RCC 7860 (cell line): ENCODE results near the gene CHAD.

Source experiments
- DNase-seq: peaks from one replicate; pipeline ENCODE4 v3.0.0-alpha.2; 2015; ENCODE audit warnings: low spot score
- FAIRE-seq: peaks from 2 replicates; lab custom pipeline; 2012; peaks lifted over from hg19 to GRCh38; lab: Jason Lieb, UNC

Gene CHAD

GRCh38 chr17:50495217-50495823, 26.6 kb upstream of the CHAD start:
- no peak for DNase-seq
- no peak for FAIRE-seq

GRCh38 chr17:50493744-50494143, 25.1 kb upstream of the CHAD start:
- DNase-seq (no peak), FAIRE-seq (no peak)

- DNase-seq (no peak), FAIRE-seq (no peak)
Observed at GRCh38 chr17:50492214-50492613, 23.5 kb upstream of the CHAD start.

- FAIRE-seq (no peak), DNase-seq (no peak)
Observed at GRCh38 chr17:50491505-50491904, 22.8 kb upstream of the CHAD start.

GRCh38 chr17:50488880-50489279, 20.2 kb upstream of the CHAD start:
- FAIRE-seq (no peak), DNase-seq (no peak)

- DNase-seq, result no peak
- no peak for FAIRE-seq
Observed at GRCh38 chr17:50487213-50488096, 18.8 kb upstream of the CHAD start.

GRCh38 chr17:50484386-50485155, 15.9 kb upstream of the CHAD start:
- FAIRE-seq, result no peak

GRCh38 chr17:50483266-50483665, 14.6 kb upstream of the CHAD start:
- DNase-seq (no peak), FAIRE-seq (no peak)

More at GRCh38 chr17:50484386-50485155, 15.9 kb upstream of the CHAD start:
- DNase-seq, result no peak

GRCh38 chr17:50482516-50482915, 13.8 kb upstream of the CHAD start:
- peak; percentile 89 for FAIRE-seq
- DNase-seq, result peak; percentile 92

- no peak for FAIRE-seq
Observed at GRCh38 chr17:50482110-50482509, 13.4 kb upstream of the CHAD start.

GRCh38 chr17:50481648-50482047, 13.0 kb upstream of the CHAD start:
- FAIRE-seq (no peak), DNase-seq (no peak)

More at GRCh38 chr17:50482110-50482509, 13.4 kb upstream of the CHAD start:
- DNase-seq, result no peak

GRCh38 chr17:50480854-50481490, 12.3 kb upstream of the CHAD start:
- FAIRE-seq (no peak), DNase-seq (no peak)

- FAIRE-seq (no peak), DNase-seq (no peak)
Observed at GRCh38 chr17:50480142-50480764, 11.6 kb upstream of the CHAD start.

GRCh38 chr17:50479522-50480141, 11.0 kb upstream of the CHAD start:
- FAIRE-seq (no peak), DNase-seq (peak; percentile 59)

- FAIRE-seq, result no peak
- DNase-seq, result peak; percentile 83
Observed at GRCh38 chr17:50478391-50479381, 10.0 kb upstream of the CHAD start, which contains the start of gene RSAD1. TSS of gene RSAD1 (plus strand) at chr17:50478860. CDS start at chr17:50478885, 25 bp downstream.

GRCh38 chr17:50477976-50478375, 9.3 kb upstream of the CHAD start:
- FAIRE-seq, result no peak
- no peak for DNase-seq

- no peak for DNase-seq
- FAIRE-seq, result no peak
Observed at GRCh38 chr17:50476545-50477315, 8.1 kb upstream of the CHAD start.
